Adrenal gland (tissue), 12 donors: ENCODE results near the gene CRYGA. TPM values are rescaled to one million over a fixed set of nuclear protein-coding genes. Genes with fewer than 3 reads are reported as not detected.
A peak's percentile ranks its signal among the peaks of the same experiment; 100 is the strongest.
"Not testable (repeated sequence)": the region's sequence is repeated elsewhere in the genome, so short reads cannot be mapped to it uniquely, and the experiment has no call there.

Source experiments
- DNase-seq, 7 donors: peaks; one replicate each; pipeline ENCODE4 v3.0.0-alpha.2; 2019 to 2020
- H3K27ac ChIP-seq, 5 donors: fragments of 200-600 bp; sonication (generic) in 4 of 5; 1 replicate in 3 of 5; 2 replicates in 2 of 5; pipeline versions ENCODE4 v1.5.1 to v1.8.0; 2016 to 2020; ENCODE audit warnings: mild to moderate bottlenecking in 1 of 5
- H3K27me3 ChIP-seq: fragments of 200-600 bp; 2 replicates; pipeline ENCODE4 v1.8.0; 2021
- H3K36me3 ChIP-seq, 2 donors: fragments of 200-600 bp; replicated peaks in 1 of 2; 1 replicate in 1 of 2; 2 replicates in 1 of 2; pipeline versions ENCODE4 v1.5.1 to v1.8.0; 2018 to 2022
- H3K4me1 ChIP-seq, 2 donors: fragments of 200-600 bp; replicated peaks in 1 of 2; 1 replicate in 1 of 2; 2 replicates in 1 of 2; pipeline versions ENCODE4 v1.5.1 to v1.8.0; 2018 to 2021
- H3K4me3 ChIP-seq, 4 donors: fragments of 200-600 bp; sonication (generic) in 3 of 4; one replicate each; pipeline ENCODE4 v1.5.1; 2016 to 2018
- H3K9me3 ChIP-seq, 3 donors: fragments of 200-600 bp; sonication (generic) in 1 of 3; replicated peaks in 1 of 3; 1 replicate in 2 of 3; 2 replicates in 1 of 3; pipeline versions ENCODE4 v1.5.1 to v1.8.0; 2016 to 2021
- CTCF ChIP-seq, 6 experiments: fragments of 450-650 bp in 4 of 6; fragments of 200-600 bp in 2 of 6; sonication (generic) in 1 of 6; IDR thresholded peaks; 1 replicate in 5 of 6; 2 replicates in 1 of 6; pipeline versions ENCODE4 v1.5.1 to v1.8.0; 2016 to 2021; ENCODE audit warnings: antibody characterized with exemption in 6 of 6, mild to moderate bottlenecking in 2 of 6, moderate library complexity in 1 of 6
- POLR2A ChIP-seq, 2 donors: fragments of 450-650 bp; IDR thresholded peaks; one replicate each; pipeline ENCODE4 v1.6.1; 2017; ENCODE audit warnings: antibody characterized with exemption in 2 of 2, mild to moderate bottlenecking in 2 of 2, moderate library complexity in 1 of 2
- WGBS, 4 donors: extraction: QIAGEN DNeasy Blood & Tissue Kit in 2 of 4; methylation state at CpG; one replicate each; pipeline versions ENCODE4 v1.1.5 to v1.1.7; 2013 to 2017; 5-methylcytosine and 5-hydroxymethylcytosine counted together
- intact Hi-C, 2 donors: fragments of 100-400 bp; cut with DNase I; formaldehyde crosslinking; loops; one replicate each; pipeline versions ENCODE4 v1.14.1 to v1.15.0; 2022 to 2023
- polyA plus RNA-seq, 3 donors: library from polyadenylated mRNA; stranded (reverse); fragments of 200-250 nt in 2 of 3; fragments of 350-450 nt in 1 of 3; fragmentation: Illumina TruSeq in 1 of 3; extraction: RNeasy Lipid Tissue Mini Kit (QIAGEN cat#74804) in 1 of 3; gene quantifications; one replicate each; pipeline ENCODE4 v1.2.3, GENCODE V29; 2013 to 2014
- total RNA-seq, 9 donors: library from RNA; depleted of rRNA in 4 of 9; stranded (reverse); fragments of >200 nt in 4 of 9; fragments of 120-200 nt in 1 of 9; fragmentation: NEBNext Ultra II Directional in 1 of 9; extraction: Animal tissue kit (Norgen Biotek cat#: 25700) in 1 of 9; gene quantifications; one replicate each; pipeline versions ENCODE4 v1.1.0 to v1.2.4, GENCODE V29; 2013 to 2023
- donor health status: healthy with polysubstance abuse.
- donor health status: Bipolar disorder and iron deficiency.
- donor health status: DM: yes; HTN: yes; CAD: no.
- donor health status: DM: no; HTN: no; CAD: no.
- donor health status: DM: no; HTN: no; CAD: no.
- donor health status: DM: yes; HTN: yes; CAD: no.

Gene CRYGA
- total and polyA plus RNA-seq, 12 donors: not detected

- H3K9me3 ChIP-seq: no peaks in the 10 kb centered on the region
- 80 to 98% (median 89%) methylated on average over 1 of the region's 1 CpG for WGBS, 4 donors
- no peak for DNase-seq
- no peak overlapping the region for H3K4me3 ChIP-seq
- TF ChIP-seq CTCF (IDR thresholded peaks at IDR 0.05) (no peak), POLR2A (IDR thresholded peaks at IDR 0.05) (no peak)
- no peaks in the 10 kb centered on the region for H3K36me3 ChIP-seq
- intact Hi-C loops: no loop called here
- peaks cover 0 to 4% of the 10 kb centered on the region in 2 donors for H3K4me1 ChIP-seq
- peaks cover 23% of the 10 kb centered on the region for H3K27me3 ChIP-seq
- no peak overlapping the region for H3K27ac ChIP-seq
These were observed 41.1 kb downstream of the CRYGA start for GRCh38 chr2:208122248-208122647.

GRCh38 chr2:208118918-208119317 is 44.5 kb downstream of the CRYGA start:
- no peaks in the 10 kb centered on the region for H3K4me1 ChIP-seq
- no peaks in the 10 kb centered on the region for H3K9me3 ChIP-seq
- no peak for DNase-seq
- no peak for TF ChIP-seq POLR2A (IDR thresholded peaks at IDR 0.05)
- TF ChIP-seq CTCF (IDR thresholded peaks at IDR 0.05): no peak
- peaks cover 11% of the 10 kb centered on the region for H3K27me3 ChIP-seq
- H3K4me3 ChIP-seq: no peak overlapping the region
- H3K36me3 ChIP-seq: no peaks in the 10 kb centered on the region
- H3K27ac ChIP-seq: no peak overlapping the region
- 91 to 98% (median 95%) methylated on average over 3 of the region's 3 CpGs for WGBS, 4 donors
- intact Hi-C loops: no loop called here

- H3K36me3 ChIP-seq, H3K4me1 ChIP-seq, H3K4me3 ChIP-seq, H3K27ac ChIP-seq, H3K27me3 ChIP-seq, intact Hi-C loops, DNase-seq, H3K9me3 ChIP-seq: not testable (repeated sequence)
- 89 to 93% (median 91%) methylated on average over 11 of the region's 11 CpGs for WGBS, 4 donors
These were observed 46.0 kb downstream of the CRYGA start for GRCh38 chr2:208117390-208117789.

GRCh38 chr2:208112969-208113368 is 50.4 kb downstream of the CRYGA start:
- no peaks in the 10 kb centered on the region for H3K9me3 ChIP-seq
- no peaks in the 10 kb centered on the region for H3K36me3 ChIP-seq
- TF ChIP-seq POLR2A (IDR thresholded peaks at IDR 0.05): no peak
- H3K27me3 ChIP-seq: no peaks in the 10 kb centered on the region
- no peak for DNase-seq
- 52 to 68% (median 64%) methylated on average over 5 to 7 of the region's 7 CpGs for WGBS, 4 donors
- H3K4me3 ChIP-seq: no peak overlapping the region
- H3K4me1 ChIP-seq: no peaks in the 10 kb centered on the region
- intact Hi-C loops: no loop called here
- H3K27ac ChIP-seq: no peak overlapping the region

- WGBS, 4 donors: 15 to 24% (median 19%) methylated on average over 2 to 36 of the region's 36 CpGs
- H3K9me3 ChIP-seq, H3K4me1 ChIP-seq, H3K36me3 ChIP-seq, DNase-seq, H3K27ac ChIP-seq, intact Hi-C loops, H3K27me3 ChIP-seq: not testable (repeated sequence)
- peak overlapping the region in 1 of 4 donors; percentile 26 for H3K4me3 ChIP-seq
These were observed 51.1 kb downstream of the CRYGA start for GRCh38 chr2:208112273-208112745.

Other genes starting within 250 kb of the CRYGA start
- gene PLEKHM3, start 138.1 kb downstream of the CRYGA start, total RNA-seq: 10 to 100 TPM; 14.4 to 39.6 (median 25.3) TPM
- 10 to 100 TPM in 2 of 3 donors, 1 to 10 TPM in 1; 9.5 to 16.8 (median 11.0) TPM for gene PLEKHM3, start 138.1 kb downstream of the CRYGA start, polyA plus RNA-seq
- gene CRYGD, start 39.1 kb downstream of the CRYGA start, total RNA-seq: not detected
- gene CRYGD, start 39.1 kb downstream of the CRYGA start, polyA plus RNA-seq: not detected
- gene CRYGC, start 33.8 kb downstream of the CRYGA start, total RNA-seq: not detected
- gene CRYGC, start 33.8 kb downstream of the CRYGA start, polyA plus RNA-seq: not detected
- not detected for gene CRYGB, start 17.4 kb downstream of the CRYGA start, total RNA-seq
- gene CRYGB, start 17.4 kb downstream of the CRYGA start, polyA plus RNA-seq: not detected
- not detected for gene C2orf80, start 26.4 kb upstream of the CRYGA start, total RNA-seq
- not detected for gene C2orf80, start 26.4 kb upstream of the CRYGA start, polyA plus RNA-seq
- 100 to 1,000 TPM; 337 to 937 (median 491) TPM for gene IDH1, start 91.5 kb upstream of the CRYGA start, total RNA-seq
- 100 to 1,000 TPM in 2 of 3 donors, 10 to 100 TPM in 1; 82.8 to 525 (median 117) TPM for gene IDH1, start 91.5 kb upstream of the CRYGA start, polyA plus RNA-seq
- 10 to 100 TPM; 15.4 to 36.5 (median 26.0) TPM for gene PIKFYVE, start 102.7 kb upstream of the CRYGA start, total RNA-seq
- 10 to 100 TPM in 1 of 3 donors, 1 to 10 TPM in 2; 5.1 to 17.8 (median 7.4) TPM for gene PIKFYVE, start 102.7 kb upstream of the CRYGA start, polyA plus RNA-seq
- gene PTH2R, start 243.2 kb upstream of the CRYGA start, total RNA-seq: under 1 TPM in 7 of 9 donors, not detected in 2; 0.12 to 0.80 (median 0.28) TPM
- gene PTH2R, start 243.2 kb upstream of the CRYGA start, polyA plus RNA-seq: under 1 TPM; 0.11 to 0.84 (median 0.48) TPM